ENCODE measurements around the gene ASIC3. TPM values are rescaled to one million over a fixed set of nuclear protein-coding genes. Genes with fewer than 3 reads are reported as not detected.

The ASIC3 gene
- total and polyA plus RNA-seq, 2 of the 8 experiments (the other 6 are each of a cell fraction or from before 2014, with no cell fraction given), result 1.6 to 1.9 TPM

- no peak for TF ChIP-seq ATF2 (IDR thresholded peaks at IDR 0.05; ENCODE audit: low read length)
- no peak for TF ChIP-seq TEAD4 (IDR thresholded peaks at IDR 0.05; ENCODE audit: low read depth, low read length)
- TF ChIP-seq MAX (IDR thresholded peaks at IDR 0.05), result no peak
- TF ChIP-seq EP300 (IDR thresholded peaks at IDR 0.05; ENCODE audit: borderline replicate concordance in 1 of 2, low read depth in 2 of 2, low read length in 2 of 2), result no peak
- no peak for TF ChIP-seq YY1 (IDR thresholded peaks at IDR 0.05; ENCODE audit: low read depth, low read length)
- no peak for TF ChIP-seq CREB1 (IDR thresholded peaks at IDR 0.05)
- no peak for TF ChIP-seq CBX8 (IDR thresholded peaks at IDR 0.05; ENCODE audit: borderline replicate concordance, low read depth, low read length)
- TF ChIP-seq EGR1 (IDR thresholded peaks at IDR 0.05; ENCODE audit: borderline replicate concordance, low read depth, low read length), result no peak
- no peak for TF ChIP-seq POLR2A (IDR thresholded peaks at IDR 0.05; ENCODE audit: control extremely low read depth in 1 of 2, low read depth in 2 of 2, low read length in 2 of 2)
Observed at GRCh38 chr7:151062111-151062398, 13.7 kb downstream of the ASIC3 start (continued).
